Keratinocyte (primary cell): ENCODE results near the gene SCCPDH.

Source experiments
- EZH2 ChIP-seq: IDR thresholded peaks from one replicate; pipeline ENCODE4 v1.6.1; 2012; ENCODE audit warnings: inconsistent platforms, mild to moderate bottlenecking, low read length, moderate library complexity
- TF ChIP-seq, protein P1 (sequence below), 3 experiments: IDR thresholded peaks in 1 of 3; conservative IDR thresholded peaks in 1 of 3; optimal IDR thresholded peaks in 1 of 3; 2 replicates in 2 of 3; 3 replicates in 1 of 3; pipeline versions ENCODE3 to v1.5.1; 2011; ENCODE audit warnings: low read length in 3 of 3, mild to moderate bottlenecking in 3 of 3, moderate library complexity in 2 of 3, control low read depth in 1 of 3, inconsistent platforms in 1 of 3; ENCODE audit not compliant: insufficient read depth in 2 of 3; ENCODE audit errors: extremely low read depth in 1 of 3

DNA sequence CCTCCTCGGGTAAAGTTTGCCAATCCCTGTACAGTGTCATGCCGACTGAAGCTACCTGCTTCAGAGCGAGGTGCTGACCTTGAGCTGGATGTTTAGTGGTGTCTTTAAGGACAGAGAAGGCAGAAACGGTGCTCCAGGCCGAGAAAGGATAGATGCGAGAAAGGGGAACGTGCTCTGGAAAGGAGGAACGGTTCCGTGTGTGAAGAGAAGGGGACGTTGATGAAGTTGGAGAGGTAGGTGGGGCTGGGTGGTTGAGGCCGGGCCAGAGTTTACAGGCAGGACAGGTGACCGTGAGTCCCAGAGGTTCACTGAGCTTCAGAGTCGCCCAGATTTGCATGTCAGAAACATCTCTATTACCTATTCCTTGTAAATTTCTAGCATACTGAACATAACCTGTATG lies 90.7 kb downstream of the SCCPDH start:
- TF ChIP-seq, protein P1, sequence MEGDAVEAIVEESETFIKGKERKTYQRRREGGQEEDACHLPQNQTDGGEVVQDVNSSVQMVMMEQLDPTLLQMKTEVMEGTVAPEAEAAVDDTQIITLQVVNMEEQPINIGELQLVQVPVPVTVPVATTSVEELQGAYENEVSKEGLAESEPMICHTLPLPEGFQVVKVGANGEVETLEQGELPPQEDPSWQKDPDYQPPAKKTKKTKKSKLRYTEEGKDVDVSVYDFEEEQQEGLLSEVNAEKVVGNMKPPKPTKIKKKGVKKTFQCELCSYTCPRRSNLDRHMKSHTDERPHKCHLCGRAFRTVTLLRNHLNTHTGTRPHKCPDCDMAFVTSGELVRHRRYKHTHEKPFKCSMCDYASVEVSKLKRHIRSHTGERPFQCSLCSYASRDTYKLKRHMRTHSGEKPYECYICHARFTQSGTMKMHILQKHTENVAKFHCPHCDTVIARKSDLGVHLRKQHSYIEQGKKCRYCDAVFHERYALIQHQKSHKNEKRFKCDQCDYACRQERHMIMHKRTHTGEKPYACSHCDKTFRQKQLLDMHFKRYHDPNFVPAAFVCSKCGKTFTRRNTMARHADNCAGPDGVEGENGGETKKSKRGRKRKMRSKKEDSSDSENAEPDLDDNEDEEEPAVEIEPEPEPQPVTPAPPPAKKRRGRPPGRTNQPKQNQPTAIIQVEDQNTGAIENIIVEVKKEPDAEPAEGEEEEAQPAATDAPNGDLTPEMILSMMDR (optimal IDR thresholded peaks at IDR 0.05 in 1 of 3, IDR thresholded peaks at IDR 0.05 in 1 of 3, conservative IDR thresholded peaks at IDR 0.05 in 1 of 3; ENCODE audit: extremely low read depth in 1 of 3, insufficient read depth in 2 of 3, low read length in 3 of 3): no peak
- TF ChIP-seq EZH2: no peak
